Testis (tissue), 2 donors: ENCODE measurements around the gene PRMT2.

Experiments used
- CTCF ChIP-seq, 3 experiments: fragments of 450-650 bp in 2 of 3; fragments of 200-600 bp in 1 of 3; sonication (generic) in 1 of 3; IDR thresholded peaks; one replicate each; pipeline ENCODE4 v1.5.1; 2016 to 2019; ENCODE audit warnings: antibody characterized with exemption in 3 of 3, mild to moderate bottlenecking in 2 of 3, moderate library complexity in 1 of 3
- POLR2A ChIP-seq: fragments of 450-650 bp; IDR thresholded peaks from one replicate; pipeline ENCODE4 v1.6.1; 2017; ENCODE audit warnings: antibody characterized with exemption, mild to moderate bottlenecking, moderate library complexity

- no peak for TF ChIP-seq CTCF (IDR thresholded peaks at IDR 0.05)
- TF ChIP-seq POLR2A: no peak
Measured at GRCh38 chr21:46674430-46675007, 39.0 kb downstream of the PRMT2 start.
